OCI-LY1 (cell line): ENCODE measurements around the gene AFAP1.

Experiments used
- H2AFZ ChIP-seq: fragments of 200-600 bp; sonication (generic), shearing (Covaris generic); 2 replicates; pipeline ENCODE4 v1.6.0; 2014; ENCODE audit warnings: antibody characterized with exemption, mild to moderate bottlenecking, low read length
- H3F3A ChIP-seq: fragments of 200-600 bp; sonication (generic), shearing (Covaris generic); 2 replicates; pipeline ENCODE4 v1.6.0; 2014; ENCODE audit warnings: mild to moderate bottlenecking, antibody characterized with exemption, low read length, moderate library complexity; ENCODE audit not compliant: insufficient read depth
- H3K27ac ChIP-seq: fragments of 200-600 bp; sonication (generic); 2 replicates; pipeline ENCODE4 v1.5.1; 2014; ENCODE audit warnings: low read length, mixed run types, mild to moderate bottlenecking, low read depth; ENCODE audit not compliant: poor library complexity, severe bottlenecking
- H3K27me3 ChIP-seq: fragments of 200-600 bp; sonication (generic); 2 replicates; pipeline ENCODE4 v1.6.0; 2014; ENCODE audit warnings: antibody characterized with exemption, mild to moderate bottlenecking, low read length, moderate library complexity; ENCODE audit not compliant: insufficient read depth
- H3K36me3 ChIP-seq: fragments of 200-600 bp; sonication (generic); 2 replicates; pipeline ENCODE4 v1.6.1; 2014; ENCODE audit warnings: mild to moderate bottlenecking, antibody characterized with exemption, low read length, moderate library complexity, mixed read lengths; ENCODE audit not compliant: insufficient read depth
- H3K4me1 ChIP-seq: fragments of 200-600 bp; sonication (generic); 2 replicates; pipeline ENCODE4 v1.5.1; 2014; ENCODE audit warnings: mild to moderate bottlenecking, low read length, moderate library complexity; ENCODE audit not compliant: insufficient read depth, severe bottlenecking
- H3K4me2 ChIP-seq: fragments of 200-600 bp; sonication (generic), shearing (Covaris generic); 2 replicates; pipeline ENCODE4 v1.6.1; 2014; ENCODE audit warnings: low read length
- H3K4me3 ChIP-seq: fragments of 200-600 bp; sonication (generic); 2 replicates; pipeline ENCODE4 v1.5.1; 2014; ENCODE audit warnings: low read length, low read depth, mild to moderate bottlenecking, mixed read lengths; ENCODE audit not compliant: poor library complexity, severe bottlenecking
- H3K79me2 ChIP-seq: fragments of 200-600 bp; shearing (Covaris generic); 2 replicates; pipeline ENCODE4 v1.6.1; 2016; ENCODE audit warnings: mixed run types, low read length, mixed read lengths; ENCODE audit not compliant: insufficient read depth
- H3K9ac ChIP-seq: fragments of 200-600 bp; sonication (generic), shearing (Covaris generic); 2 replicates; pipeline ENCODE4 v1.6.1; 2014; ENCODE audit warnings: mild to moderate bottlenecking, low read length, mixed read lengths
- H3K9me2 ChIP-seq: fragments of 200-600 bp; sonication (generic), shearing (Covaris generic); 2 replicates; pipeline ENCODE4 v1.6.1; 2014; ENCODE audit warnings: low read depth, mild to moderate bottlenecking, low read length, mixed read lengths
- H3K9me3 ChIP-seq: fragments of 200-600 bp; shearing (Covaris generic); 2 replicates; pipeline ENCODE4 v1.6.1; 2014; ENCODE audit warnings: low read length, mixed read lengths
- H4K20me1 ChIP-seq: fragments of 200-600 bp; sonication (generic), shearing (Covaris generic); 2 replicates; pipeline ENCODE4 v1.6.0; 2016; ENCODE audit warnings: mild to moderate bottlenecking, low read length; ENCODE audit not compliant: insufficient read depth
- EZH2 ChIP-seq: fragments of 200-600 bp; sonication (generic), shearing (Covaris generic); IDR thresholded peaks from 2 replicates; pipeline ENCODE4 v1.8.0; 2017; ENCODE audit warnings: borderline replicate concordance, mixed run types, mild to moderate bottlenecking, antibody characterized with exemption, low read length, moderate library complexity, mixed read lengths
- TF ChIP-seq, protein P1 (sequence below): fragments of 200-600 bp; sonication (generic), shearing (Covaris generic); IDR thresholded peaks from 2 replicates; pipeline ENCODE4 v1.5.1; 2017; ENCODE audit warnings: mild to moderate bottlenecking, antibody characterized with exemption, low read length, moderate library complexity, mixed read lengths

Gene AFAP1

DNA sequence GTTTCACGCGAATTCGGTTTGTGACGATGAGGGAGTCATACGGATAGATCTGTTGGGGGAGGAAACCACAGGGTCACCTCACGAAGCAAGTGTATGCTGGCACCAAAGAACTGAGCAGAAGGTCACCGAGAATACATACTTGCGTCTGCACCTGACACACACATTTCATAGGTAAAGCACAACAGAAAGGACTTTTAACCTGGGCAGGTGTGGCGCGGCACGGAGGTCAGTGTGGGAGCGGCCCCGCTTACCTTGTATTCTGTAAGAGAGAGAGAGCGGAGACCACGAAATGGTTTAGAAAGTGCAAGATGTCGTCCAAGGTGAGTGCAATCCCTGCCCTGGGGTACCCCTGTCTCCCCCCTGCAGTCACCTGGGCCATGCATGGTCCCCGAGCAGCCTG, 43.6 kb upstream of the AFAP1 start:
- Histone ChIP-seq H4K20me1 (no peaks in the 10 kb centered on the region), H3K9ac (no peak overlapping the region), H3K9me3 (no peaks in the 10 kb centered on the region), H3K79me2 (no peaks in the 10 kb centered on the region), H3K4me3 (no peak overlapping the region), H3F3A (no peaks in the 10 kb centered on the region), H3K27ac (no peak overlapping the region), H3K9me2 (no peaks in the 10 kb centered on the region), H3K36me3 (no peaks in the 10 kb centered on the region), H3K4me2 (no peak overlapping the region), H3K27me3 (no peaks in the 10 kb centered on the region), H2AFZ (no peak overlapping the region), H3K4me1 (no peaks in the 10 kb centered on the region)
- TF ChIP-seq, protein P1, sequence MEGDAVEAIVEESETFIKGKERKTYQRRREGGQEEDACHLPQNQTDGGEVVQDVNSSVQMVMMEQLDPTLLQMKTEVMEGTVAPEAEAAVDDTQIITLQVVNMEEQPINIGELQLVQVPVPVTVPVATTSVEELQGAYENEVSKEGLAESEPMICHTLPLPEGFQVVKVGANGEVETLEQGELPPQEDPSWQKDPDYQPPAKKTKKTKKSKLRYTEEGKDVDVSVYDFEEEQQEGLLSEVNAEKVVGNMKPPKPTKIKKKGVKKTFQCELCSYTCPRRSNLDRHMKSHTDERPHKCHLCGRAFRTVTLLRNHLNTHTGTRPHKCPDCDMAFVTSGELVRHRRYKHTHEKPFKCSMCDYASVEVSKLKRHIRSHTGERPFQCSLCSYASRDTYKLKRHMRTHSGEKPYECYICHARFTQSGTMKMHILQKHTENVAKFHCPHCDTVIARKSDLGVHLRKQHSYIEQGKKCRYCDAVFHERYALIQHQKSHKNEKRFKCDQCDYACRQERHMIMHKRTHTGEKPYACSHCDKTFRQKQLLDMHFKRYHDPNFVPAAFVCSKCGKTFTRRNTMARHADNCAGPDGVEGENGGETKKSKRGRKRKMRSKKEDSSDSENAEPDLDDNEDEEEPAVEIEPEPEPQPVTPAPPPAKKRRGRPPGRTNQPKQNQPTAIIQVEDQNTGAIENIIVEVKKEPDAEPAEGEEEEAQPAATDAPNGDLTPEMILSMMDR = no peak
- TF ChIP-seq EZH2 = no peak

DNA sequence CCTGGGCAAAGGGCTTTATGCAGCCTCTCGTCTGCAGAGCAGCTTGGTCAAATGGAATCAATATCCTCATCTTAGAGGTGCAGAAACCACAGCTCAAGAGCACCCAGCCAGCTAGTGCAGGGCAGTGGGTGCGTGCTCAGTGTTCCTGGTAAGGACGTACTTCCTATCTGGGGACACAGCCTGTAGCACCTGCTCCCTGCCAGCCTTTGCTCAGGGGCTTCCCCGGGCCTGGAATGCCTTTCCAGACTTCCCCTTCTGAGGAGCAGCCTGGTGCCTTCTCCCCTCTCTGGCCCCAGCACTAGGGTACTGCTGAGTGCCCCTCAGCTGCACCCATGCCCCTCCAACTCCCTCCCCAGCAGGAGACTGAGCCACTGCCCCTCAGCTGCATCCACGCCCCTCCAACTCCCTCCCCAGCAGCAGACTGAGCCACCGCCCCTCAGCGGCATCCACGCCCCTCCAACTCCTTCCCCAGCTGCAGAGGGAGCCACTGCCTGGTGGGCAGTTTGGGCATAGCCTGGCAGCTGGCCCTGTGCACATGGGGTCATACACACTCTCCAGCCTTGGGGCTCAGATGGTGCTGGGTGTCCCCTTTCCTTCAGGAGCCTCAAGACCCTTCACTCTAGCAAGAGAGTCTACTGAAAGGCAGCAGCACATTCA, 42.2 kb upstream of the AFAP1 start:
- no peaks in the 10 kb centered on the region for H3K4me1 ChIP-seq
- no peaks in the 10 kb centered on the region for H4K20me1 ChIP-seq
- H3K4me3 ChIP-seq = no peak overlapping the region
- H2AFZ ChIP-seq = no peak overlapping the region
- H3K4me2 ChIP-seq = no peak overlapping the region
- H3K9me3 ChIP-seq = no peaks in the 10 kb centered on the region
- no peaks in the 10 kb centered on the region for H3K9me2 ChIP-seq
- no peaks in the 10 kb centered on the region for H3K36me3 ChIP-seq
- H3K79me2 ChIP-seq = no peaks in the 10 kb centered on the region
- no peaks in the 10 kb centered on the region for H3K27me3 ChIP-seq
- H3F3A ChIP-seq = no peaks in the 10 kb centered on the region
- no peak for TF ChIP-seq EZH2
- TF ChIP-seq, protein P1 = no peak
- no peak overlapping the region for H3K9ac ChIP-seq
- no peak overlapping the region for H3K27ac ChIP-seq

DNA sequence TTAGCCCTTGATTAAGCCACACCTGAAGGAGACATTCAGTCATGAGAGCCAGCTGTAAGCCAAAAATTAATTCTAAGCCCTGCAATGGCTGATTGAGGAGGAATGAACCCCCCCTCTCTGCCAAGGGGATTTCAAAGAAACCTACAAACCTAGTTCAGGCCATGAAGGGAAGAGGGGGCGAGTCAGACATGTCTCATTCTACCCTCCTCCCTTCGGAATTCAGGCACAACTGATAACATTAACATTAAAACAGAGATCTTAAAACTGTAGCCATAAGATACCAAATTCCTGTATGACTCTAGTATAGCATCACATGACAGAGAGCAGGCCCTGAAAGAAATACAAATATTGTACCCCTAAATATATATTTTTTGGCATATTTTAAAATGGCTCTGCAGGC, 40.4 kb upstream of the AFAP1 start:
- Histone ChIP-seq H3K9ac (no peak overlapping the region), H3K4me3 (no peak overlapping the region), H3K36me3 (no peaks in the 10 kb centered on the region), H2AFZ (no peak overlapping the region), H3K4me1 (no peaks in the 10 kb centered on the region), H3K79me2 (no peaks in the 10 kb centered on the region), H3K9me3 (no peaks in the 10 kb centered on the region), H3F3A (no peaks in the 10 kb centered on the region), H3K9me2 (no peaks in the 10 kb centered on the region), H3K27ac (no peak overlapping the region), H3K27me3 (no peaks in the 10 kb centered on the region), H4K20me1 (no peaks in the 10 kb centered on the region), H3K4me2 (no peak overlapping the region)
- TF ChIP-seq EZH2 = no peak
- TF ChIP-seq, protein P1 = no peak
